Calu3 (cell line): ENCODE measurements around the gene CCBE1. TPM values are rescaled to one million over a fixed set of nuclear protein-coding genes. Genes with fewer than 3 reads are reported as not detected.

Source experiments
- BruUV-seq: library from RNA; stranded (reverse); fragments of 400-500 nt; replicated peaks from 2 replicates; lab custom pipeline; 2021; lab: Mats Ljungman, UMichigan
- CTCF ChIA-PET: fragments of 300-600 bp; sonication (Branson Sonifier 250); formaldehyde crosslinking; loops from one replicate; lab custom pipeline; 2022; ENCODE audit warnings: antibody characterized with exemption; lab: Charles Lee
- DNase-seq: peaks from one replicate; pipeline ENCODE4 v3.0.0; 2022
- H3K27ac Mint-ChIP-seq: one replicate; pipeline ENCODE4 v1.8.0; 2022; ENCODE audit warnings: mixed read lengths; ENCODE audit not compliant: unreplicated experiment
- H3K27me3 Mint-ChIP-seq: one replicate; pipeline ENCODE4 v1.8.0; 2022; ENCODE audit warnings: mixed read lengths; ENCODE audit not compliant: unreplicated experiment
- H3K36me3 Mint-ChIP-seq: one replicate; pipeline ENCODE4 v1.8.0; 2022; ENCODE audit warnings: mild to moderate bottlenecking, moderate library complexity, mixed read lengths; ENCODE audit not compliant: insufficient read depth, unreplicated experiment
- H3K4me1 Mint-ChIP-seq: one replicate; pipeline ENCODE4 v1.8.0; 2022; ENCODE audit warnings: mild to moderate bottlenecking, low read depth, mixed read lengths; ENCODE audit not compliant: unreplicated experiment
- H3K4me3 Mint-ChIP-seq: one replicate; pipeline ENCODE4 v1.8.0; 2022; ENCODE audit warnings: mild to moderate bottlenecking, low read depth, moderate library complexity, mixed read lengths; ENCODE audit not compliant: unreplicated experiment
- H3K9me3 Mint-ChIP-seq: one replicate; pipeline ENCODE4 v1.8.0; 2022; ENCODE audit warnings: low read depth, mixed read lengths; ENCODE audit not compliant: unreplicated experiment
- CTCF ChIP-seq: fragments of 200-600 bp; IDR thresholded peaks from one replicate; pipeline ENCODE4 v1.8.0; 2022; ENCODE audit warnings: antibody characterized with exemption; ENCODE audit not compliant: unreplicated experiment
- intact Hi-C: fragments of 100-400 bp; cut with micrococcal nuclease; formaldehyde crosslinking; loops from one replicate; pipeline ENCODE4 v1.10.0; 2022; ENCODE audit not compliant: unreplicated experiment
- total RNA-seq: library from RNA; stranded (reverse); gene quantifications from 2 replicates; pipeline ENCODE4 v1.2.3, GENCODE V29; 2022

Gene CCBE1
- total RNA-seq, 1 experiment from 2014 or later: 0.12 TPM

GRCh38 chr18:59505356-59505755, 191.9 kb downstream of the CCBE1 start:
- no peaks in the 10 kb centered on the region for H3K36me3 Mint-ChIP-seq
- peaks cover 94% of the 10 kb centered on the region for H3K27me3 Mint-ChIP-seq
- DNase-seq: no peak
- no TSS peak for BruUV-seq
- H3K4me1 Mint-ChIP-seq: no peaks in the 10 kb centered on the region
- no peaks in the 10 kb centered on the region for H3K9me3 Mint-ChIP-seq
- no peak overlapping the region for H3K4me3 Mint-ChIP-seq
- H3K27ac Mint-ChIP-seq: no peak overlapping the region
- TF ChIP-seq CTCF: no peak
- CTCF ChIA-PET: no interaction called here
- intact Hi-C loops: no loop called here

GRCh38 chr18:59502274-59503175, 194.7 kb downstream of the CCBE1 start:
- no TSS peak for BruUV-seq
- H3K27ac Mint-ChIP-seq: no peak overlapping the region
- DNase-seq: no peak
- no peaks in the 10 kb centered on the region for H3K9me3 Mint-ChIP-seq
- H3K4me1 Mint-ChIP-seq: no peaks in the 10 kb centered on the region
- intact Hi-C loops: no loop called here
- H3K4me3 Mint-ChIP-seq: no peak overlapping the region
- peaks cover 100% of the 10 kb centered on the region for H3K27me3 Mint-ChIP-seq
- TF ChIP-seq CTCF: no peak
- CTCF ChIA-PET: no interaction called here
- no peaks in the 10 kb centered on the region for H3K36me3 Mint-ChIP-seq

- no peak overlapping the region for H3K4me3 Mint-ChIP-seq
- TF ChIP-seq CTCF: no peak
- BruUV-seq: no TSS peak
Observed at GRCh38 chr18:59501920-59502273, 195.3 kb downstream of the CCBE1 start.

GRCh38 chr18:59500765-59501164, 196.5 kb downstream of the CCBE1 start:
- CTCF ChIA-PET: no interaction called here
- no TSS peak for BruUV-seq
- H3K27me3 Mint-ChIP-seq: peaks cover 100% of the 10 kb centered on the region
- no peak overlapping the region for H3K4me3 Mint-ChIP-seq
- no peaks in the 10 kb centered on the region for H3K4me1 Mint-ChIP-seq
- H3K9me3 Mint-ChIP-seq: no peaks in the 10 kb centered on the region
- DNase-seq: no peak
- intact Hi-C loops: no loop called here
- H3K27ac Mint-ChIP-seq: no peak overlapping the region
- TF ChIP-seq CTCF: no peak
- no peaks in the 10 kb centered on the region for H3K36me3 Mint-ChIP-seq

More at GRCh38 chr18:59501920-59502273, 195.3 kb downstream of the CCBE1 start:
- intact Hi-C loops: no loop called here
- Mint-ChIP-seq H3K4me1 (no peaks in the 10 kb centered on the region), H3K36me3 (no peaks in the 10 kb centered on the region), H3K27me3 (peaks cover 100% of the 10 kb centered on the region), H3K27ac (no peak overlapping the region), H3K9me3 (no peaks in the 10 kb centered on the region)
- no peak for DNase-seq
- CTCF ChIA-PET: no interaction called here
